Pancreas (tissue), 10 donors: ENCODE measurements around the gene JMJD8. TPM values are rescaled to one million over a fixed set of nuclear protein-coding genes. Genes with fewer than 3 reads are reported as not detected.
A peak's percentile ranks its signal among the peaks of the same experiment; 100 is the strongest.

Experiments
- ATAC-seq, 4 donors: fragments of 200-7000 bp; cut with Tn5 transposase; one replicate each; pipeline versions ENCODE4 v1.8.0 to v1.9.1; 2020; ENCODE audit warnings: mild to moderate bottlenecking in 4 of 4, moderate library complexity in 4 of 4
- DNase-seq, 6 donors: peaks; one replicate each; pipeline ENCODE4 v3.0.0-alpha.2; 2020
- FAIRE-seq: peaks from 2 replicates; lab custom pipeline; 2012; peaks lifted over from hg19 to GRCh38; lab: Jason Lieb, UNC
- H3K27ac ChIP-seq, 4 donors: fragments of 200-600 bp; sonication (generic); 1 replicate in 3 of 4; 2 replicates in 1 of 4; pipeline versions ENCODE4 v1.5.0 to v1.8.0; 2020
- H3K27me3 ChIP-seq, 4 donors: fragments of 200-600 bp; one replicate each; pipeline ENCODE4 v1.8.0; 2021
- H3K36me3 ChIP-seq, 3 donors: fragments of 200-600 bp; sonication (generic) in 1 of 3; one replicate each; pipeline versions ENCODE4 v1.5.0 to v1.8.0; 2020 to 2021
- H3K4me1 ChIP-seq, 3 donors: fragments of 200-600 bp; one replicate each; pipeline ENCODE4 v1.8.0; 2021
- H3K4me3 ChIP-seq, 4 donors: fragments of 200-600 bp; sonication (generic) in 2 of 4; one replicate each; pipeline versions ENCODE4 v1.5.0 to v1.8.0; 2020 to 2021
- H3K9me3 ChIP-seq, 4 donors: fragments of 200-600 bp; one replicate each; pipeline ENCODE4 v1.8.0; 2021
- WGBS, 2 donors: extraction: QIAGEN DNeasy Blood & Tissue Kit; methylation state at CpG; one replicate each; pipeline ENCODE4 v1.1.7; 2013; 5-methylcytosine and 5-hydroxymethylcytosine counted together
- intact Hi-C, 3 donors: fragments of 100-400 bp; cut with DNase I; formaldehyde crosslinking; loops; one replicate each; pipeline versions ENCODE4 v1.11.1 to v1.14.2; 2022
- polyA plus RNA-seq, 2 donors: library from polyadenylated mRNA; stranded (reverse); fragments of 200-250 nt; gene quantifications; one replicate each; pipeline ENCODE4 v1.2.3, GENCODE V29; 2013
- total RNA-seq, 6 donors: library from RNA; stranded (reverse); fragmentation: NEBNext Ultra II Directional in 4 of 6; extraction: Animal tissue kit (Norgen Biotek cat#: 25700) in 4 of 6; gene quantifications; one replicate each; pipeline versions ENCODE4 v1.2.1 to v1.2.4, GENCODE V29; 2021 to 2023
- TF ChIP-seq, protein P1 (sequence below), 4 donors: fragments of 200-600 bp; sonication (generic) in 3 of 4; IDR thresholded peaks; one replicate each; pipeline versions ENCODE4 v1.5.0 to v1.8.0; 2021; ENCODE audit warnings: antibody characterized with exemption in 4 of 4
- donor health status: healthy with polysubstance abuse.
- donor health status: DM: no; HTN: no; CAD: no; lungs with moderate emphysema.
- donor health status: DM: no; HTN: no; CAD: no.
- donor health status: control.
- donor health status: control.
- donor health status: Bipolar disorder and iron deficiency.
- donor health status: DM: yes; HTN: yes; CAD: no.
- donor health status: DM: no; HTN: no; CAD: no.
- donor health status: DM: no; HTN: no; CAD: no.
- donor health status: DM: yes; HTN: yes; CAD: no.

Gene JMJD8
- total and polyA plus RNA-seq, 8 donors: 25.0 to 50.2 (median 34.2) TPM

DNA sequence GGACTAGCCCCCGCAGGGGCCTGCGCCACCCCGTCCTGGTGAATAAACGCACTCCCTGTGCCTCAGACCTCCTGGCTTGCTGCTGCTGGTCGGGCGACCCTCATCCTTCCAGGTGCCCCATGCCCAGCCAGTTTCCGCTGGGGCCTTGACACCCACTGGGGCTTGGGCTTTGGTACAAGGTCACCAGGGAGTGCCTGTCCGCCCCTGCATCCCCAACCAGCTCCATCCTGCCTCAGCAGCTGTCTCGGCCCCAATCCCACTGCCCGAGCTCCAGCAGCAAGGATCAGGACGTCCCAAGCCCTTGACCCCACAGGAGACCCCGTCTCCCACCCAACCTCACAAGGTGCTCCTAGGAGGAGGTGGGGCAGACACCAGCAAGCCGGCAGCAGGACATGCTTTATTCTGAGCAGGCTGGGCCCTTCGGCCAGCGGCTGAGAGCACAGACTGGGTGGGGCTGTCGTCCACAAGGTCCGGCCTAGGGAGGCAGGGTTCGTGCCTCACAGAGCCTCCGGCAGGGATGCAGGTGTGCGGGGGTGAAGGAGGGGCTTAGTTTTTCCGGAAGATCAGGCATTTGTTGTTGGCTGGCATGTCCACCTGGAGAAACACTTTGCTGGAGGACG lies 50.0 kb downstream of the JMJD8 start:
- peaks cover 12 to 16% (median 14%) of the 10 kb centered on the region in 3 donors for H3K4me1 ChIP-seq
- intact Hi-C loops: no loop called here
- 88 to 90% methylated on average over 21 to 22 of the region's 22 CpGs for WGBS, 2 donors
- ATAC-seq (no peak), DNase-seq (peak in 2 of 6 donors; percentile 46 to 49), FAIRE-seq (no peak)
- TF ChIP-seq, protein P1, sequence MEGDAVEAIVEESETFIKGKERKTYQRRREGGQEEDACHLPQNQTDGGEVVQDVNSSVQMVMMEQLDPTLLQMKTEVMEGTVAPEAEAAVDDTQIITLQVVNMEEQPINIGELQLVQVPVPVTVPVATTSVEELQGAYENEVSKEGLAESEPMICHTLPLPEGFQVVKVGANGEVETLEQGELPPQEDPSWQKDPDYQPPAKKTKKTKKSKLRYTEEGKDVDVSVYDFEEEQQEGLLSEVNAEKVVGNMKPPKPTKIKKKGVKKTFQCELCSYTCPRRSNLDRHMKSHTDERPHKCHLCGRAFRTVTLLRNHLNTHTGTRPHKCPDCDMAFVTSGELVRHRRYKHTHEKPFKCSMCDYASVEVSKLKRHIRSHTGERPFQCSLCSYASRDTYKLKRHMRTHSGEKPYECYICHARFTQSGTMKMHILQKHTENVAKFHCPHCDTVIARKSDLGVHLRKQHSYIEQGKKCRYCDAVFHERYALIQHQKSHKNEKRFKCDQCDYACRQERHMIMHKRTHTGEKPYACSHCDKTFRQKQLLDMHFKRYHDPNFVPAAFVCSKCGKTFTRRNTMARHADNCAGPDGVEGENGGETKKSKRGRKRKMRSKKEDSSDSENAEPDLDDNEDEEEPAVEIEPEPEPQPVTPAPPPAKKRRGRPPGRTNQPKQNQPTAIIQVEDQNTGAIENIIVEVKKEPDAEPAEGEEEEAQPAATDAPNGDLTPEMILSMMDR (IDR thresholded peaks at IDR 0.05): no peak
- H3K4me3 ChIP-seq: no peak overlapping the region
- no peak overlapping the region for H3K27ac ChIP-seq
- peaks cover 0 to 8% (median 0%) of the 10 kb centered on the region in 3 donors for H3K36me3 ChIP-seq
- H3K9me3 ChIP-seq: no peaks in the 10 kb centered on the region
- H3K27me3 ChIP-seq: no peaks in the 10 kb centered on the region

DNA sequence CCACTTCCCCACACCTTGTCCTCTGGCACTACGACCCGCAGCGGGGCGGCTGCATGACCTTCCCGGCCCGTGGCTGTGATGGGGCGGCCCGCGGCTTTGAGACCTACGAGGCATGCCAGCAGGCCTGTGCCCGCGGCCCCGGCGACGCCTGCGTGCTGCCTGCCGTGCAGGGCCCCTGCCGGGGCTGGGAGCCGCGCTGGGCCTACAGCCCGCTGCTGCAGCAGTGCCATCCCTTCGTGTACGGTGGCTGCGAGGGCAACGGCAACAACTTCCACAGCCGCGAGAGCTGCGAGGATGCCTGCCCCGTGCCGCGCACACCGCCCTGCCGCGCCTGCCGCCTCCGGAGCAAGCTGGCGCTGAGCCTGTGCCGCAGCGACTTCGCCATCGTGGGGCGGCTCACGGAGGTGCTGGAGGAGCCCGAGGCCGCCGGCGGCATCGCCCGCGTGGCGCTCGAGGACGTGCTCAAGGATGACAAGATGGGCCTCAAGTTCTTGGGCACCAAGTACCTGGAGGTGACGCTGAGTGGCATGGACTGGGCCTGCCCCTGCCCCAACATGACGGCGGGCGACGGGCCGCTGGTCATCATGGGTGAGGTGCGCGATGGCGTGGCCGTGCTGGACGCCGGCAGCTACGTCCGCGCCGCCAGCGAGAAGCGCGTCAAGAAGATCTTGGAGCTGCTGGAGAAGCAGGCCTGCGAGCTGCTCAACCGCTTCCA lies 50.6 kb downstream of the JMJD8 start:
- H3K4me3 ChIP-seq: no peak overlapping the region
- intact Hi-C loops: no loop called here
- 96 to 98% methylated on average over 72 to 74 of the region's 74 CpGs for WGBS, 2 donors
- peaks cover 12 to 16% (median 14%) of the 10 kb centered on the region in 3 donors for H3K4me1 ChIP-seq
- ATAC-seq: no peak
- H3K27ac ChIP-seq: no peak overlapping the region
- peak in 3 of 6 donors; percentile 32 to 78 (median 53) for DNase-seq
- H3K36me3 ChIP-seq: peaks cover 0 to 13% (median 0%) of the 10 kb centered on the region in 3 donors
- H3K9me3 ChIP-seq: no peaks in the 10 kb centered on the region
- H3K27me3 ChIP-seq: no peaks in the 10 kb centered on the region
- TF ChIP-seq, protein P1 (IDR thresholded peaks at IDR 0.05): no peak
- FAIRE-seq: no peak

DNA sequence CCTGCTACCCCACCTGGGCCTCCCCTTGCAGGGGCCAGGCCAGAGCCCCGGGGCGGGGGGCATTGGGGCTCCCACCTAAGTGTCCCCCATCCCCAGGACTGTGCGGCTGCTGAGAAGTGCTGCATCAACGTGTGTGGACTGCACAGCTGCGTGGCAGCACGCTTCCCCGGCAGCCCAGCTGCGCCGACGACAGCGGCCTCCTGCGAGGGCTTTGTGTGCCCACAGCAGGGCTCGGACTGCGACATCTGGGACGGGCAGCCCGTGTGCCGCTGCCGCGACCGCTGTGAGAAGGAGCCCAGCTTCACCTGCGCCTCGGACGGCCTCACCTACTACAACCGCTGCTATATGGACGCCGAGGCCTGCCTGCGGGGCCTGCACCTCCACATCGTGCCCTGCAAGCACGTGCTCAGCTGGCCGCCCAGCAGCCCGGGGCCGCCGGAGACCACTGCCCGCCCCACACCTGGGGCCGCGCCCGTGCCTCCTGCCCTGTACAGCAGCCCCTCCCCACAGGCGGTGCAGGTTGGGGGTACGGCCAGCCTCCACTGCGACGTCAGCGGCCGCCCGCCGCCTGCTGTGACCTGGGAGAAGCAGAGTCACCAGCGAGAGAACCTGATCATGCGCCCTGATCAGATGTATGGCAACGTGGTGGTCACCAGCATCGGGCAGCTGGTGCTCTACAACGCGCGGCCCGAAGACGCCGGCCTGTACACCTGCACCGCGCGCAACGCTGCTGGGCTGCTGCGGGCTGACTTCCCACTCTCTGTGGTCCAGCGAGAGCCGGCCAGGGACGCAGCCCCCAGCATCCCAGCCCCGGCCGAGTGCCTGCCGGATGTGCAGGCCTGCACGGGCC lies 51.4 kb downstream of the JMJD8 start:
- FAIRE-seq (no peak), ATAC-seq (no peak), DNase-seq (peak in 4 of 6 donors; percentile 17 to 80 (median 52))
- 94% methylated on average over 67 of the region's 67 CpGs for WGBS, 2 donors
- Histone ChIP-seq H3K4me1 (peaks cover 8 to 10% (median 8%) of the 10 kb centered on the region in 3 donors), H3K27ac (no peak overlapping the region), H3K36me3 (peaks cover 0 to 18% (median 5%) of the 10 kb centered on the region in 3 donors), H3K27me3 (no peaks in the 10 kb centered on the region), H3K9me3 (no peaks in the 10 kb centered on the region), H3K4me3 (no peak overlapping the region)
- TF ChIP-seq, protein P1 (IDR thresholded peaks at IDR 0.05): no peak
- intact Hi-C loops: no loop called here

DNA sequence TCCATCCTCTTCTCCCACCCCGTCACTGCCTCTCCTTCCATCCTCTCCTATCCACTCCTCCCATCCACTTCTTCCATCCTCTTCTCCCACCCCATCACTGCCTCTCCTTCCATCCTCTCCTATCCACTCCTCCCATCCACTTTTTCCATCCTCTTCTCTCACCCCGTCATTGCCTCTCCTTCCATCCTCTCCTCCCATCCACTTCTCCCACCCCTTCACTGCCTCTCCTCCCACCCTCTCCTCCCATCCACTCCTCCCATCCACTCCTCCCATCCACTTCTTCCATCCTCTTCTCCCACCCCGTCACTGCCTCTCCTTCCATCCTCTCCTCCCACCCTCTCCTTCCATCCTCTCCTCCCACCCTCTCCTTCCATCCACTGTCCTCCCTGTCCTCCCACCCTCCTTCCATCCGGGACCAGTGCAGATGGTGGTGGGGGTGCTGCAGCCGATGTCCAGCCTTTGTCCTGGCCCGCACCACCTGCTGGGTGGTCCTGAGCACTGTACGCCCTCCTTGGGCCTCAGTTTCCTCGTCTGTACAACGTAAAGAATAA lies 52.3 kb downstream of the JMJD8 start:
- Histone ChIP-seq H3K27ac (no peak overlapping the region), H3K27me3 (no peaks in the 10 kb centered on the region), H3K36me3 (peaks cover 0 to 27% (median 5%) of the 10 kb centered on the region in 3 donors), H3K4me1 (peaks cover 3 to 6% (median 5%) of the 10 kb centered on the region in 3 donors), H3K4me3 (no peak overlapping the region), H3K9me3 (no peaks in the 10 kb centered on the region)
- ATAC-seq (no peak), FAIRE-seq (no peak), DNase-seq (peak in 1 of 6 donors; percentile 20)
- 38 to 58% methylated on average over 9 of the region's 9 CpGs for WGBS, 2 donors
- intact Hi-C loops: no loop called here
- TF ChIP-seq, protein P1 (IDR thresholded peaks at IDR 0.05): no peak

Other genes with a start within 250 kb of the JMJD8 start
- 10 to 100 TPM; 25.4 to 53.6 (median 37.2) TPM for gene CAPN15, start 156.6 kb downstream of the JMJD8 start, total RNA-seq
- gene CAPN15, start 156.6 kb downstream of the JMJD8 start, polyA plus RNA-seq: 10 to 100 TPM; 48.3 to 75.7 TPM
- 1 to 10 TPM in 1 of 6 donors, under 1 TPM in 5; 0.09 to 1.0 (median 0.70) TPM for gene PRR35, start 123.9 kb downstream of the JMJD8 start, total RNA-seq
- gene PRR35, start 123.9 kb downstream of the JMJD8 start, polyA plus RNA-seq: under 1 TPM; 0.38 to 0.72 TPM
- gene NHLRC4, start 117.3 kb downstream of the JMJD8 start, total RNA-seq: under 1 TPM in 4 of 6 donors, not detected in 2; 0.08 to 0.28 (median 0.14) TPM
- gene NHLRC4, start 117.3 kb downstream of the JMJD8 start, polyA plus RNA-seq: under 1 TPM; 0.05 to 0.27 TPM
- gene PIGQ, start 114.4 kb downstream of the JMJD8 start, total RNA-seq: 10 to 100 TPM; 29.7 to 48.4 (median 40.0) TPM
- gene PIGQ, start 114.4 kb downstream of the JMJD8 start, polyA plus RNA-seq: 100 to 1,000 TPM in 1 of 2 donors, 10 to 100 TPM in 1; 79.5 to 165 TPM
- 10 to 100 TPM; 19.4 to 42.4 (median 30.6) TPM for gene RAB40C, start 94.3 kb downstream of the JMJD8 start, total RNA-seq
- gene RAB40C, start 94.3 kb downstream of the JMJD8 start, polyA plus RNA-seq: 10 to 100 TPM; 47.0 to 71.4 TPM
- gene WFIKKN1, start 53.3 kb downstream of the JMJD8 start, total RNA-seq: 1 to 10 TPM in 3 of 6 donors, under 1 TPM in 3; 0.75 to 2.0 (median 1.2) TPM
- 10 to 100 TPM in 1 of 2 donors, 1 to 10 TPM in 1; 2.6 to 13.8 TPM for gene WFIKKN1, start 53.3 kb downstream of the JMJD8 start, polyA plus RNA-seq
- gene METTL26, start 48.0 kb downstream of the JMJD8 start, total RNA-seq: 10 to 100 TPM; 18.8 to 32.3 (median 24.4) TPM
- 100 to 1,000 TPM in 1 of 2 donors, 10 to 100 TPM in 1; 87.6 to 130 TPM for gene METTL26, start 48.0 kb downstream of the JMJD8 start, polyA plus RNA-seq
- 10 to 100 TPM; 19.0 to 33.9 (median 21.9) TPM for gene MCRIP2, start 42.5 kb downstream of the JMJD8 start, total RNA-seq
- gene MCRIP2, start 42.5 kb downstream of the JMJD8 start, polyA plus RNA-seq: 10 to 100 TPM; 65.1 to 89.3 TPM
- gene WDR90, start 35.0 kb downstream of the JMJD8 start, total RNA-seq: 10 to 100 TPM; 14.7 to 23.4 (median 19.3) TPM
- gene WDR90, start 35.0 kb downstream of the JMJD8 start, polyA plus RNA-seq: 10 to 100 TPM; 85.5 to 91.3 TPM
- 10 to 100 TPM; 33.5 to 66.2 (median 45.6) TPM for gene RHOT2, start 16.2 kb downstream of the JMJD8 start, total RNA-seq
- 100 to 1,000 TPM; 260 to 265 TPM for gene RHOT2, start 16.2 kb downstream of the JMJD8 start, polyA plus RNA-seq
- 1 to 10 TPM in 1 of 6 donors, under 1 TPM in 5; 0.28 to 1.0 (median 0.84) TPM for gene RHBDL1, start 8.7 kb downstream of the JMJD8 start, total RNA-seq
- gene RHBDL1, start 8.7 kb downstream of the JMJD8 start, polyA plus RNA-seq: 1 to 10 TPM; 2.3 to 5.1 TPM
- gene STUB1, start 3.9 kb downstream of the JMJD8 start, total RNA-seq: 10 to 100 TPM; 40.1 to 66.1 (median 56.0) TPM
- 100 to 1,000 TPM in 1 of 2 donors, 10 to 100 TPM in 1; 89.5 to 130 TPM for gene STUB1, start 3.9 kb downstream of the JMJD8 start, polyA plus RNA-seq
- 1 to 10 TPM; 3.5 to 7.5 (median 5.2) TPM for gene WDR24, start 6.1 kb upstream of the JMJD8 start, total RNA-seq
- gene WDR24, start 6.1 kb upstream of the JMJD8 start, polyA plus RNA-seq: 1 to 10 TPM; 7.9 to 8.7 TPM
- gene FBXL16, start 21.5 kb upstream of the JMJD8 start, total RNA-seq: 1 to 10 TPM in 4 of 6 donors, under 1 TPM in 2; 0.60 to 2.8 (median 1.7) TPM
- 10 to 100 TPM in 1 of 2 donors, 1 to 10 TPM in 1; 4.8 to 17.7 TPM for gene FBXL16, start 21.5 kb upstream of the JMJD8 start, polyA plus RNA-seq
- gene METRN, start 30.8 kb upstream of the JMJD8 start, total RNA-seq: 10 to 100 TPM; 27.6 to 44.9 (median 37.7) TPM
- gene METRN, start 30.8 kb upstream of the JMJD8 start, polyA plus RNA-seq: 10 to 100 TPM; 74.2 to 82.0 TPM
- gene ANTKMT, start 36.8 kb upstream of the JMJD8 start, total RNA-seq: 10 to 100 TPM; 12.2 to 25.5 (median 20.1) TPM
- gene ANTKMT, start 36.8 kb upstream of the JMJD8 start, polyA plus RNA-seq: 10 to 100 TPM; 35.2 to 41.7 TPM
- under 1 TPM; 0.16 to 0.95 (median 0.25) TPM for gene CCDC78, start 42.1 kb upstream of the JMJD8 start, total RNA-seq
- 1 to 10 TPM; 2.1 to 7.7 TPM for gene CCDC78, start 42.1 kb upstream of the JMJD8 start, polyA plus RNA-seq
- gene HAGHL, start 42.8 kb upstream of the JMJD8 start, total RNA-seq: 1 to 10 TPM in 4 of 6 donors, under 1 TPM in 2; 0.47 to 4.6 (median 1.1) TPM
- 10 to 100 TPM in 1 of 2 donors, 1 to 10 TPM in 1; 6.4 to 17.5 TPM for gene HAGHL, start 42.8 kb upstream of the JMJD8 start, polyA plus RNA-seq
- gene CIAO3, start 56.7 kb upstream of the JMJD8 start, total RNA-seq: 10 to 100 TPM; 11.1 to 25.4 (median 14.1) TPM
- 10 to 100 TPM; 40.2 to 72.9 TPM for gene CIAO3, start 56.7 kb upstream of the JMJD8 start, polyA plus RNA-seq
- 1 to 10 TPM in 2 of 6 donors, under 1 TPM in 3, not detected in 1; 0.35 to 2.4 (median 0.90) TPM for gene MSLN, start 76.4 kb upstream of the JMJD8 start, total RNA-seq
- gene MSLN, start 76.4 kb upstream of the JMJD8 start, polyA plus RNA-seq: 1 to 10 TPM in 1 of 2 donors, under 1 TPM in 1; 0.96 to 4.6 TPM
- 10 to 100 TPM in 2 of 6 donors, 1 to 10 TPM in 4; 6.2 to 11.1 (median 8.6) TPM for gene RPUSD1, start 104.0 kb upstream of the JMJD8 start, total RNA-seq
- gene RPUSD1, start 104.0 kb upstream of the JMJD8 start, polyA plus RNA-seq: 10 to 100 TPM; 17.7 to 21.1 TPM
- gene CHTF18, start 104.3 kb upstream of the JMJD8 start, total RNA-seq: 10 to 100 TPM in 1 of 6 donors, 1 to 10 TPM in 5; 5.4 to 11.0 (median 6.5) TPM
- 10 to 100 TPM; 30.4 to 61.6 TPM for gene CHTF18, start 104.3 kb upstream of the JMJD8 start, polyA plus RNA-seq
- gene GNG13, start 116.4 kb upstream of the JMJD8 start, total RNA-seq: not detected
- not detected for gene GNG13, start 116.4 kb upstream of the JMJD8 start, polyA plus RNA-seq